HG02571 (cell line): ENCODE results near the gene MBD5.
A peak's percentile ranks its signal among the peaks of the same experiment; 100 is the strongest.
"Not testable (repeated sequence)": the region's sequence is repeated elsewhere in the genome, so short reads cannot be mapped to it uniquely, and the experiment has no call there.

Source experiments
- ATAC-seq: cut with Tn5 transposase; IDR thresholded peaks from one replicate; pipeline ENCODE4 v1.9.1; 2021; ENCODE audit warnings: mild to moderate bottlenecking, moderate library complexity; ENCODE audit not compliant: unreplicated experiment

Gene MBD5

GRCh38 chr2:148541792-148542191, 520.9 kb downstream of the MBD5 start:
- no peak for ATAC-seq

GRCh38 chr2:148542614-148543013, 521.7 kb downstream of the MBD5 start:
- ATAC-seq = no peak

GRCh38 chr2:148543088-148543540, 522.2 kb downstream of the MBD5 start:
- not testable (repeated sequence) for ATAC-seq

- ATAC-seq = no peak
These were observed 524.7 kb downstream of the MBD5 start for GRCh38 chr2:148545390-148546256.

- ATAC-seq = no peak
These were observed 525.4 kb downstream of the MBD5 start for GRCh38 chr2:148546270-148546669.

- no peak for ATAC-seq
These were observed 528.0 kb downstream of the MBD5 start for GRCh38 chr2:148548716-148549400.

GRCh38 chr2:148552675-148553331, 531.9 kb downstream of the MBD5 start:
- ATAC-seq = no peak

GRCh38 chr2:148553332-148553887, 532.5 kb downstream of the MBD5 start:
- ATAC-seq = no peak

- ATAC-seq = no peak
These were observed 533.8 kb downstream of the MBD5 start for GRCh38 chr2:148554459-148555247.

GRCh38 chr2:148555622-148556294, 534.9 kb downstream of the MBD5 start:
- ATAC-seq = no peak

GRCh38 chr2:148557844-148558436, 537.0 kb downstream of the MBD5 start:
- peak; percentile 75 for ATAC-seq

GRCh38 chr2:148560496-148560895, 539.6 kb downstream of the MBD5 start:
- ATAC-seq = no peak

- no peak for ATAC-seq
These were observed 540.5 kb downstream of the MBD5 start for GRCh38 chr2:148561389-148561788.

GRCh38 chr2:148565272-148565894, 544.5 kb downstream of the MBD5 start:
- no peak for ATAC-seq
